ENCODE data around the gene EXOC6.

The EXOC6 gene

GRCh38 chr10:93059975-93060886 lies 211.9 kb downstream of the EXOC6 start, which contains the start of gene CYP26C1:
TSS of gene CYP26C1 (plus strand) at chr10:93060798. CDS start at chr10:93061264, 466 bp downstream.
- H3K4me2 ChIP-seq, result no peak within 1 kb of the TSS
- H3K4me3 ChIP-seq, result no peak within 1 kb of the TSS
- peaks cover 43% of the 10 kb centered on the region for H3K36me3 ChIP-seq
- TF ChIP-seq Cebpa-rat (IDR thresholded peaks at IDR 0.05), result no peak
- H4K20me1 ChIP-seq, result peaks cover under 1% of the 10 kb centered on the region; the same call in 1 of the 2 replicates
- H3K27ac ChIP-seq, result no peak within 1 kb of the TSS
- H3K27me3 ChIP-seq, result peaks cover 8% of the 10 kb centered on the region
- no peaks in the 10 kb centered on the region for H3K4me1 ChIP-seq
- H3K9me3 ChIP-seq, result peaks cover 45% of the 10 kb centered on the region
- no peak within 1 kb of the TSS for H3K9ac ChIP-seq

- Histone ChIP-seq H3K27me3 (peaks cover 16% of the 10 kb centered on the region), H3K36me3 (peaks cover 43% of the 10 kb centered on the region), H3K4me3 (no peak overlapping the region), H3K9me3 (peaks cover 45% of the 10 kb centered on the region), H3K4me1 (no peaks in the 10 kb centered on the region), H3K9ac (no peak overlapping the region), H4K20me1 (peaks cover 8% of the 10 kb centered on the region; the same call in 1 of the 2 replicates), H3K4me2 (no peak overlapping the region), H3K27ac (no peak overlapping the region)
- TF ChIP-seq Cebpa-rat (IDR thresholded peaks at IDR 0.05), result no peak
Measured at GRCh38 chr10:93060887-93061593, 212.7 kb downstream of the EXOC6 start.

GRCh38 chr10:93061594-93062513 lies 213.5 kb downstream of the EXOC6 start:
- H3K4me1 ChIP-seq, result no peaks in the 10 kb centered on the region
- peaks cover 25% of the 10 kb centered on the region for H3K27me3 ChIP-seq
- H3K9me3 ChIP-seq, result peaks cover 45% of the 10 kb centered on the region
- H3K4me3 ChIP-seq, result no peak overlapping the region
- peaks cover 43% of the 10 kb centered on the region for H3K36me3 ChIP-seq
- no peak for TF ChIP-seq Cebpa-rat (IDR thresholded peaks at IDR 0.05)
- H4K20me1 ChIP-seq, result peaks cover 8% of the 10 kb centered on the region; the same call in 1 of the 2 replicates
- H3K27ac ChIP-seq, result no peak overlapping the region
- no peak overlapping the region for H3K4me2 ChIP-seq
- H3K9ac ChIP-seq, result no peak overlapping the region

GRCh38 chr10:93062514-93063143 lies 214.3 kb downstream of the EXOC6 start:
- H3K4me1 ChIP-seq, result no peaks in the 10 kb centered on the region
- peaks cover 11% of the 10 kb centered on the region; the same call in 1 of the 2 replicates for H4K20me1 ChIP-seq
- no peak overlapping the region for H3K4me3 ChIP-seq
- H3K27ac ChIP-seq, result no peak overlapping the region
- peaks cover 43% of the 10 kb centered on the region for H3K36me3 ChIP-seq
- H3K4me2 ChIP-seq, result no peak overlapping the region
- H3K9ac ChIP-seq, result no peak overlapping the region
- peaks cover 32% of the 10 kb centered on the region for H3K27me3 ChIP-seq
- H3K9me3 ChIP-seq, result peaks cover 45% of the 10 kb centered on the region
- TF ChIP-seq Cebpa-rat (IDR thresholded peaks at IDR 0.05), result no peak

- Histone ChIP-seq H3K4me3 (no peak overlapping the region), H3K27me3 (peaks cover 40% of the 10 kb centered on the region), H3K9ac (no peak overlapping the region), H3K9me3 (peaks cover 45% of the 10 kb centered on the region), H3K36me3 (peaks cover 43% of the 10 kb centered on the region), H4K20me1 (peaks cover 18% of the 10 kb centered on the region; the same call in 1 of the 2 replicates), H3K27ac (no peak overlapping the region), H3K4me2 (no peak overlapping the region), H3K4me1 (no peaks in the 10 kb centered on the region)
- no peak for TF ChIP-seq Cebpa-rat (IDR thresholded peaks at IDR 0.05)
Measured at GRCh38 chr10:93063144-93063976, 215.0 kb downstream of the EXOC6 start.

- H3K27me3 ChIP-seq, result peaks cover 47% of the 10 kb centered on the region
- no peak for TF ChIP-seq Cebpa-rat (IDR thresholded peaks at IDR 0.05)
- H3K9me3 ChIP-seq, result peaks cover 41% of the 10 kb centered on the region
Measured at GRCh38 chr10:93063977-93064660, 215.8 kb downstream of the EXOC6 start.

GRCh38 chr10:93064874-93065660 lies 216.7 kb downstream of the EXOC6 start:
- Histone ChIP-seq H3K27me3 (peaks cover 57% of the 10 kb centered on the region), H3K4me3 (no peak overlapping the region), H3K9me3 (peaks cover 33% of the 10 kb centered on the region), H3K9ac (no peak overlapping the region), H3K36me3 (peaks cover 30% of the 10 kb centered on the region), H4K20me1 (peaks cover 34% of the 10 kb centered on the region; the same call in 1 of the 2 replicates), H3K4me2 (no peak overlapping the region), H3K27ac (no peak overlapping the region), H3K4me1 (no peaks in the 10 kb centered on the region)
- TF ChIP-seq Cebpa-rat (IDR thresholded peaks at IDR 0.05), result no peak

More at GRCh38 chr10:93063977-93064660, 215.8 kb downstream of the EXOC6 start:
- peaks cover 26% of the 10 kb centered on the region; the same call in 1 of the 2 replicates for H4K20me1 ChIP-seq
- no peaks in the 10 kb centered on the region for H3K4me1 ChIP-seq
- H3K9ac ChIP-seq, result no peak overlapping the region
- peaks cover 39% of the 10 kb centered on the region for H3K36me3 ChIP-seq
- no peak overlapping the region for H3K27ac ChIP-seq
- H3K4me2 ChIP-seq, result no peak overlapping the region
- no peak overlapping the region for H3K4me3 ChIP-seq

Measured in BLaER1 (cell line).